ACHN (cell line): ENCODE measurements around the gene NPR3.

Source experiments
- DNase-seq: peaks from one replicate; pipeline ENCODE4 v3.0.0-alpha.2; 2015
- in situ Hi-C: cut with HindIII; loops from 2 replicates; pipeline ENCODE4 v1.10.0; 2017; ENCODE audit warnings: low sequenced_read_pairs, low pct_ligation_motif_present, low pct_unique_long_range_greater_than_20kb

NPR3 gene

GRCh38 chr5:32740651-32741050, 29.5 kb downstream of the NPR3 start:
- DNase-seq, result no peak
- in situ Hi-C loops, result no loop called here

GRCh38 chr5:32745317-32745716, 34.2 kb downstream of the NPR3 start:
- in situ Hi-C loops, result no loop called here
- DNase-seq, result no peak

GRCh38 chr5:32752411-32752810, 41.3 kb downstream of the NPR3 start:
- in situ Hi-C loops, result no loop called here
- no peak for DNase-seq

- in situ Hi-C loops, result no loop called here
- no peak for DNase-seq
These were observed 41.9 kb downstream of the NPR3 start for GRCh38 chr5:32753051-32753450.

- in situ Hi-C loops, result no loop called here
- DNase-seq, result no peak
These were observed 42.6 kb downstream of the NPR3 start for GRCh38 chr5:32753765-32754164.

- in situ Hi-C loops, result no loop called here
- no peak for DNase-seq
These were observed 43.2 kb downstream of the NPR3 start for GRCh38 chr5:32754284-32754683.

GRCh38 chr5:32760091-32760509, 49.0 kb downstream of the NPR3 start:
- in situ Hi-C loops, result no loop called here
- DNase-seq, result no peak

- in situ Hi-C loops, result no loop called here
- no peak for DNase-seq
These were observed 54.1 kb downstream of the NPR3 start for GRCh38 chr5:32765266-32765665.

- DNase-seq, result no peak
- in situ Hi-C loops, result no loop called here
These were observed 56.9 kb downstream of the NPR3 start for GRCh38 chr5:32767948-32768467.

GRCh38 chr5:32769711-32770110, 58.6 kb downstream of the NPR3 start:
- no peak for DNase-seq
- in situ Hi-C loops, result no loop called here

- in situ Hi-C loops, result no loop called here
- no peak for DNase-seq
These were observed 59.3 kb downstream of the NPR3 start for GRCh38 chr5:32770444-32770843.

GRCh38 chr5:32771037-32771436, 59.9 kb downstream of the NPR3 start:
- DNase-seq, result no peak
- in situ Hi-C loops, result no loop called here

GRCh38 chr5:32773944-32774343, 62.8 kb downstream of the NPR3 start:
- in situ Hi-C loops, result no loop called here
- no peak for DNase-seq

- in situ Hi-C loops, result no loop called here
These were observed 65.1 kb downstream of the NPR3 start for GRCh38 chr5:32776200-32776599.

GRCh38 chr5:32777222-32777621, 66.1 kb downstream of the NPR3 start:
- in situ Hi-C loops, result no loop called here

More at GRCh38 chr5:32776200-32776599, 65.1 kb downstream of the NPR3 start:
- no peak for DNase-seq

GRCh38 chr5:32777733-32778132, 66.6 kb downstream of the NPR3 start:
- no peak for DNase-seq
- in situ Hi-C loops, result no loop called here

More at GRCh38 chr5:32777222-32777621, 66.1 kb downstream of the NPR3 start:
- no peak for DNase-seq

- in situ Hi-C loops, result no loop called here
These were observed 67.3 kb downstream of the NPR3 start for GRCh38 chr5:32778403-32778802.

GRCh38 chr5:32779754-32780415, 68.8 kb downstream of the NPR3 start:
- no peak for DNase-seq
- in situ Hi-C loops, result no loop called here

More at GRCh38 chr5:32778403-32778802, 67.3 kb downstream of the NPR3 start:
- DNase-seq, result no peak

- DNase-seq, result no peak
- in situ Hi-C loops, result no loop called here
These were observed 69.4 kb downstream of the NPR3 start for GRCh38 chr5:32780508-32780919.

GRCh38 chr5:32783661-32784060, 72.5 kb downstream of the NPR3 start:
- no peak for DNase-seq
- in situ Hi-C loops, result no loop called here
